SKM-1 treated with dmso at 0.1 percent for 144 hours (cell line): ENCODE measurements around the gene VARS2.
"Not testable (repeated sequence)": the region's sequence is repeated elsewhere in the genome, so short reads cannot be mapped to it uniquely, and the experiment has no call there.

Experiments used
- DNase-seq: peaks from one replicate; lab custom pipeline; 2025; ENCODE audit not compliant: unreplicated experiment; lab: John Stamatoyannopoulos, UW

VARS2 gene

DNA sequence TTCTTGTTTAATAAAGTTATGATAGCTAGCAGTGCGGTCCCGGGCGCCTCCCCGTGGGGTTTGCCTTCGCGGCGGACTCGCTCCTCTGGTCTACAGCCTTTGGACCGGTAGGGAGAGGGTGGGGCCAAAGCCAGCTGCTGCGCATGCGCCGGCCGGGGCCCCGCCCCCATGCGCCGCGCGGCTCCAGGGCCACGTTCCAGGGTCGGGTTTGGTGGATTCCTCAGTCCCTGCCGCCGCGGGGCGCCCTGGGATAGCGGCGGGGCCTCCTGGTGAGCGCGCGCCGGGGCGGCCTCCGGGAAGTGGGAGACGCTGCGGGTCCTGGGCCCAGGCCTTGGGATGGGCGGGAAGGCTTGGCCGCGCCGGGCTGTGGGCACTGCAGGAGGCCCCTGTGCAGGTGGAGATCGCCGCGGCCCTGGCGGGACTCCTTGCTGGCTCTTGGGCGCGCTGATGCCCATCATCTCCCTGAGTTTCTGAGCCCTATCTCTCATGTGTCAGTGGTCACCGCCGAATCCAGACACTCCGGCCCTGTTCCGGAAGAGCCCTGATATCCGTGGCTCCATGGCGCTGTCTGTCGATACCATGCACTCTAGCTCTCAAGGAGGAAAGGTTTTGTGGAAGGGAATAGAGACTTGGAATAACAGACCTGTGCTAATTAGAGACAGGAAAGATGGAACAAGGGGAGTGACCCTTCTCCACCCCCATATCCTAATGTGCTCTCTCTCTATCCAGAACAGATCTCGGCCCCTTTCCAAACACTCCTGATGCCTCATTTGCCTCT is at the start of gene VARS2:
Gene VARS2, plus strand, starts transcription at position 163 of the 778 bp plus-strand sequence. Its CDS starts 599 bp downstream, at position 762.
- DNase-seq, result peak; percentile 70

DNA sequence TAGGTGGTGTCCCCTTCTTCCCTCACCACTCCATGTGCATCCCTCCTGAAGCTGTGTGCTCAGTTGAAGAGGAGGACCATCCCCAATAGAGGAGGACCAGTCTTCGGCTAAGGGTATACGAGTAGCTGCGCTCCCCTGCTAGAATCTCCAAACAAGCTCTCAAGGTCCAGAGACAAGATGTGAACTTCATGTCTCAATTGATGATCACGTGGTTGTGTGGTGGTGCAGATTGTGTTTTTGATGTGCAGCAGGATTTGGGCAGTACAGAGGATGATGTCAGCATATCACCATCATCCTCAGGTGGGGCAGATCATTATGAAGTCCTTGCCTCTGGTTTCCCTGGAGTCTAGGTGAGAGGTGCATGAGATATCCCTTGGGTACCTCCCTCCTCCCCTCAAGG is 49.7 kb upstream of the VARS2 start:
- DNase-seq, result no peak

DNA sequence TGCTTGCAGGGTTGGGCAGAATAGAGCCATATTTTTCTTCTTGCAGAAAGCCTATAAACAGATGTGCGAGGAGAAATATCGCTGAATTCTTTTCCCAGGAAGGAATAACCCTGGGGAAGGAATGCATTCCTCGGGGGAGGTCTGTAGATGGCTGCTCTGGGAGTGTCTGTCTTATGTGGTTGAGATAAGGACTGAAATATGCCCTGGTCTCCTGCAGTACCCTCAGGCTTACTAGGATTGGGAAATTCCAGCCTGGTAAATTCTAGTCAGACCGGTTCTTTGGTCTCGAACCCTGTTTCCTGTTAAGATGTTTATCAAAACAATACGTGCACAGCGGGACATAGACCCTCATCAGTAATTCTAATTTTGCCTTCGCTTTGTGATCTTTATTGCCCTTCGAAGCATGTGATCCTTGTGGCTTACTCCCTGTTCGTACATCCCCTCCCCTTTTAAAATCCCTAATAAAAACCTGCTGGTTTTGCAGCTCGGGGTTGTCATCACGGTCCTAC is 44.7 kb upstream of the VARS2 start:
- not testable (repeated sequence) for DNase-seq

DNA sequence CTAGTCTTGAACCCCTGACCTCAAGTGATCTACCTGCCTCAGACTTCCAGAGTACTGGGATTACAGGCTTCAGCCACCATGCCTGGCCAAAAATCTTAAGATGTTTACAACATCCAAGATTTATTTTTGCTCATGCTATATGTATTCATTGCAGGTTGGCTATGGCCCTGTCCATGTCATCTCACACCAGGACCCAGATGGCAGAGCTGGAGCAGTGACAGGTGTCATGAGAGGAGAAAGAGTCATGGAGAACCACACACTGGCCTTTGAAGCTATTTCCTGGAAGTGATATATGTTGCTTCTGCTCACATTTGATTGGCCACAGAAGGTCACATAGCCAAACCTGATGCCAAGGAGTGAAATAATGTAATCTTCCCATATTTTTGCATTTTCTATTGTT is 43.5 kb upstream of the VARS2 start:
- no peak for DNase-seq

DNA sequence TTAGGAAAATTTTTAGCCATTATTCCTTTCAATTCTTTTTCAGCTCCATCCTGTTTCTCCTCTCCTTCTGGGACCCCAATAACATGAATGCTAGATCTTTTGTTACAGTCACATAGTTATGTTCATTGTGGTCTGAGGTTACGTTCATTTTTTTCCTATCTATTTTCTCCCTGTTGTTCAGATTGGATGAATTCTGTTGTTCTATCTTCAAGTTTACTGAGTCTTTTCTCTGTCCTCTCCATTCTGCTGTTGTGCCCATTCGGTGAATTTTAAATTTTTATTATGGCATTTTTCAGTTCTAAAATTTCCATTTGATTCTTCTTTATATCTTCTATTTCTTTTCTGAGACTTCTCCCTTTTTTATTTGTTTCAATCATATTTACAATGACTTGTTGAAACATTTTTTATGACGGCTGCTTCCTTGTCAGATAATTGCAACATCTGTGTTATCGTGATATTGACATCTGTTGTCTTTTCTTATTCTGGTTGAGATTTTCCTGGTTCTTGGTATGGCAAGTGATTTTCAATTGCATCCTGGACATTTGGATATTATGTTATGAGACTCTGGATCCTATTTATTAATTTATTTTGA is 42.4 kb upstream of the VARS2 start:
- DNase-seq, result no peak

DNA sequence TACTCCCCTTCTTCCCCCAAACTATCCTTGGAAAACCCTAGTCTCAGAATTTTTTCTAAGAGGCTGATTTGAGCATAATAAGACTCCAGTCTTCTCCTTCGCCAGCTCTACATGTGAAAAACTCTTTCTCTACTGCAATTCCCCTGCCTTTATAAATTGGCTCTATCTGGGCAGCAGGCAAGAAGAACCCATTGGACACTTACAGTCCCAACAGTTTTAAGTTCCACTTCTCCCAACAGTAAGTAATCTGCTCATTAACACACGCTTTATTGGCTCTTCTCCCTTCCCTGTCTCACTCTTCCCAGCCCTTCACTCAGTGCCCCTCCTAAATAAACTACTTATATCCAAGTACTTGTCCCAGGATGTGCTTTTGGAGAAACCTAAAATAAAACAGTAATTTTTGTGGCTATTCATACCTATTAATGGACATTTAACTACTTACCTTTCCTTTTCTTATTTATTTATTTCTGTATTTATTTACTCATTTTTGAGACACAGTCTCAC is 40.8 kb upstream of the VARS2 start:
- no peak for DNase-seq

DNA sequence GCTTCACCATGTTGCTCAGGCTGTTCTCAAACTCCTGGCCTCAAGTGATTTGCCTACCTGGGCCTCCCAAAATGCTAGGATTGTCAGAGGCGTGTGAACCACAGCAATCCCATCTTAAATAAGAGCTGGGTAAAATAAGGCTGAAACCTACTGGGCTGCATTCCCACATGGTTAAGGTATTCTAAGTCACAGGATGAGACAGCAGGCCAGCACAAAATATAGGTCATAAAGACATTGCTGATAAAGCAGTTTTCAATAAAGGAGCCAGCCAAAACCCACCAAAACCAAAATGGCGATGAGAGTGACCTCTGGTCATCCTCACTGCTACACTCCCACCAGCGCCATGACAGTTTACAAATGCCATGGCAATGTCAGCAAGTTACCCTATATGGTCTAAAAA is 40.2 kb upstream of the VARS2 start:
- DNase-seq, result not testable (repeated sequence)

DNA sequence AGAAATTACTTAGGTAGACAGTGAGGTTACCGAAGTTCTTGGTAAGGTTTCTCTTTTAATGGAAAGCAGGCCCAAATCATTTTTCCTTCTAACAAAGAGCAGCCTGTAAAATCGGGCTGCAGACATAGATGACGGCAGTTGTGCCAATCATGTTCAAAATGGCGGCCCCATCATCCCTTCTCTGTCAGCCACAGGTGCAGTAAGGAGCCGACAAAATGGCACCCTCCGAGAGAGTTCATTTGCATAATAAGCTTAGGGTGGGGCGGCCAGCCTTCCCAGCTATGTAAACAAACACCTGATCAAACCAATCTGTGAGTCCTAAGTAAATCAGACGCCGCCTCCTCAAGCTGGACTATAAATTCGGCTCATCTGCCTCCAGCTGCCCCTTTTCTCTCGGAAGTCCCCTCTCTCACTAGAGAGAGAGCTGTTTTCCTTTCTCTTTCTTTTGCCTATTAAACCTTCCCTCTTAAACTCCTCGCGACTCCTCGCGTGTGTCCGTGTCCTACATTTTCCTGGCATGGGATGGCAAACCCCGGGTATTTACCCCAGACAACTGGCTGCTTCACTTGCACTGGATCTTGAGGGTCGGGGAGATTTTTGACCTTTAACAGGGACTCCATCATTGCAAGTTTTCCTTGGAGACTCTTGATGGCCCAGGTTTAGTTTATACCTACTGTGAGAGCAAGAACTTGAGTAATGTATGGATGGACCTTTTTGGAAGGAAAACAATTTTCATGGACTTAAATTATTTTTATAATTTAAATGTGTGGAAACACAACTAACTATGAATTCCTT is 38.6 kb upstream of the VARS2 start:
- no peak for DNase-seq

DNA sequence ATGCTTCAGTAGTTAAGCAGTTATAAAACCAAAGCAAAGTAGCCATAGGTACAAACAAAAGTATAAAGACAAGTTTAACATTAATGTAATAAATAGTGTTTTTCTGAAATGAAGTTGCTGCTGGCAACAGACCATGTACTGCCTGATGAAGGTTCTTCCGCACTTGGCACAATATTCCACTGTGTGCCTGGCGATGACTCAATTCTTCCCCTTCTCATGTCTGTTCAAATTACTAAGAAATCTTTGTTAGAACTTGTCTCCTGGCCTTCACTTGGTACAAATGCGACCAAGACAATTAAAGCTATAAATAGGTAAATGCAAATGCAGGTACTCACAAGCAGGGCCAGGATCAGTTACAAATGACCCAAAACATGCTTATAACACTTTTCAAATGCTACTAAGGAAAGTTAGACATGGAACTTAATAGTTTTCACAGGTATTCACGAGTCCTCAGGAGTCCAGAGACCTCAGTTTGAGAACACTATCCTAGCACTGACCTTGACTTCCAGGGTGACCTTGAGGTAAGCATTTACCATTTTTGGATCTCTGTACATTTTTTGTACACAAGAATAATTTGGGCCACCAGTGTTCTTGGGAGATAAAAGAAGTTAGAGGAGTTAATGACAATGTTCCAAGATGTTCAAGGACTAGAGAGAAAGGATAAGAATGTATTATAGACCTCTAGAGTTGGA is 37.9 kb upstream of the VARS2 start:
- DNase-seq, result no peak

DNA sequence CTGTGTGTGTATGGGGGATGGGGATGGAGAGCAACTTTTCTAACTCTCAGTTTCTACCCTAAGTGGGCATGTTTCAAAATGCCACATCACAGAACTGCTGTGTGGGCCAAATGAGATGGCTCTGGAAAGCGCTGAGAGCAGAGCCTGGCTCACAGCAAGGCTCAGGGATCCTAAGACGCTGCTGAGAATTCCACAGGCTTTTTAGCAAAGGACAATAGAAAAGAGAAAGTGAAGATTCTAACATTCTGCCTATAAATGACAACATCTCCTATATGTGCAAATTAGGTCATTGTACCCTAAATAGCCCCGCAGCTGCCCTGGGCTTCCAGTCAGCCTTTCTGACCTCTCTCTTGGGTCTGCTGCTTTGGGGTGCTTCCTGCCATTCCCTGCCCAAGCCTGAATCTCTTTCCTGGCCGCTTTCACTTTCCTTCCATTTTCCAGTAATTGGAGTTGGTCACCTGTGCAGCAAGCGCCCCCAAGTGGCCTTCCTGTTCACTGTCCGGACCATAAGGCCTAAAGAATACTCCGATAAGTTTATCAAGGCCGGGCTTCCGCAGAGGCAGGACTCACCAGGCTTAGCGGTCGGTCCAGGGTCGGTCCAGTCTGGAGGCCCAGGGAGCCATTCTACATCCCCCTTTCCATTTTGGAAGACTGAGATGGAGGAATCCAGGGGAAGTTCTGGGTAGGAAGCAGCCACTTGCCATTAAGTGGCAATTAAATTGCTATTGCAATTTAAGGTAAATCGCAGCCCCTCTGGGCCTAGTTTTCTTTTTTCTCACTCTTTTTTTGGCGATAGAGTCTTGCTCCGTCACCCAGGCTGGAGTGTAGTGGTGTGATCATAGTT is 36.4 kb upstream of the VARS2 start:
- peak; percentile 39 for DNase-seq

DNA sequence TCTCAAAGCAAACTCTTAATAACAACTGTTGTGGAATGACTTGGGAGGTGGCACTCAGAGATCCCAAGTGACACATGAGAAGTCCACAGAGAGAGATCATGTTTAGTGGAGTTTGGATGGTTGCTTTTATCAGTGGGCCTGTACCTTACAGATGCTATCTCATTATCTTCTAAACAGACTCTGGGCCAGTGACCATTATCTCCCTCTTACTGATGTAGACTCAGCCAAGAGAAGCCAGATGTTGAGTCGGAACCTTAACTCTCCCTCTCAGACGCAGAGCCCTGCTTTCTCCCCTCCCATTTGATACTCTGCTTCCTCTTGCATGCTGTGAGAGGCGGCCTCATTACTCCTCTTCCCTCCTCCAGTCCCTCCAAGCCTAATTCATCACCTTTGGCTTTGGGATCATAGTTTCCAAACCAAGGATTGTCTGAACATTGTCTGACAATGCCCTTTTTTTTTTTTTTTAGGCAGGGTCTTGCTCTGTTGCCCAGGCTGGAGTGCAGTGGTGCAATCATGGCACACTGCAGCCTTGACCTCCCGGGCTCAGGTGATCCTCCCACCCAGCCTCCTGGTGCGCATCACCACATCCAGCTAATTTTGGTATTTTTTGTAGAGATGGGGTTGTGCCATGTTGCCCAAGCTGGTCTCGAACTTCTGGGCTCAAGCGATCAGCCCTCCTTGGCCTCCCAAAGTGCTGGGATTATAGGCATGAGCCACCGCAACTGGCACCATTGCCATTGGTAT is 34.2 kb upstream of the VARS2 start:
- DNase-seq, result no peak

DNA sequence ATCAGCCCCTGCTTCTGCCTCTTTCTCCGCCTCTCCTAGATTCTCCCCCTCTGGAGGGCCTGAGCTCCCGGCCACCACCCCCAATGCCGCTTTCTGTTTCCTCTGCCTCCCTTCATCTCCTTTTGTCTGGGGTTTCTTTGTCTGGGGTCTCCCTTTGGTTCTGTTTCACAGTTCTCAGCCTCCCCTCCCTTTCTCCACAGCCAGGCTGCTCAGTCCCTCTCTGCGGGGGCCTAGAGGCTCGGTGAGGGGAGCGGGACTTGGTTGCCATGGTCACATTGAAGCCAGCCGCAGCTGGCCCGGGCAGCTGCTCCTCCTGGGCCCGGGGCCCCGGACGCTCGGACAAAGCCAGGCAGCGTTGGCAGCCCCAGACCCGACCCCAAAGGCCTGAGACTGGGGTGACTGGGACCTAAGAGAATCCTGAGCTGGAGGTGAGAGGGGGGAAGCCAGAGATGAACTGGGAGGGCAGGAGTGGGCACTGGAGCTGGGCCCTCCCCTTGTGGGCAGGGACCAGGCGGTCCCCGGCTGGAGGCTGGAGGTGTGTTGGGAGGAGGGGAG is 33.3 kb upstream of the VARS2 start:
- DNase-seq, result no peak

DNA sequence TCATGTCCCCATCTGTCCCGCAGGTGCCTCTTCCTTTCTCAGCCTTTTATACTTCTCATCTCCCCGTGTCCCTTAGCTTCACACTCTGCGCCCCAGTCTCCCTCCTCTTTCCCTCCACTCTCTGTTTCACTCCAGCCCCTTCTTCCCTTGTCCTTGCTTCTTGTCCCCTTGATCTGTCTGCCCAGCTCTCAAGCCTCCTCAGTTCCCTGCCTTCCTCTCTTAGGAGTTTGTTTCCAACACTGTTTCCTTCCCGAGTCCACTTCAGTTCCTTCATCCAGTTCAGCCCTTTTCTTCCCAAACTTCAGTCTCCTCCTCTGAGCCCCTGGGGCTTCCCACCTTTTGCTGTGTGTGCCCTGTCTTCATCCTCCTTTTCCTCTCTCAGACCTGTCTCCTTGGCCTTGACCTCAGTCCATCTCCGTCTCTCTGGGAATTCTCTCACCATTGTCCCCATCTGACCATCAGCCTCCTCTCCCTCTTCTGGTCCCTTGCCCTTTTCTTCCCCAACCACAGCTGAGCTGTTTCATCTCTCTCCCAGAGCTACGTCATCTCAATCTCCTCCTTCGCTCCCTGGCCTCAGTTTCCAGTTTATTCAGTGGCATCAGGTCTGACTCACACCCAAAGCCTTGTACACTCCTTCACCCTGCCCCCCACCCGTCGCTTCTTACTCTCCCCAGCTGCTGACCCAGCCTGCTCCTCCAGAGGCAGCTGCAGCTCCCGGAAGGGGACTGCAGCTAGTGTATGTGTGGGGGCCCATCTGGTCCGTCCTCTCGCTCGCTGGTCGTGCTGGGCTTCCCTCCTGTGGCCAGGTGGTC is 32.4 kb upstream of the VARS2 start:
- DNase-seq, result no peak

DNA sequence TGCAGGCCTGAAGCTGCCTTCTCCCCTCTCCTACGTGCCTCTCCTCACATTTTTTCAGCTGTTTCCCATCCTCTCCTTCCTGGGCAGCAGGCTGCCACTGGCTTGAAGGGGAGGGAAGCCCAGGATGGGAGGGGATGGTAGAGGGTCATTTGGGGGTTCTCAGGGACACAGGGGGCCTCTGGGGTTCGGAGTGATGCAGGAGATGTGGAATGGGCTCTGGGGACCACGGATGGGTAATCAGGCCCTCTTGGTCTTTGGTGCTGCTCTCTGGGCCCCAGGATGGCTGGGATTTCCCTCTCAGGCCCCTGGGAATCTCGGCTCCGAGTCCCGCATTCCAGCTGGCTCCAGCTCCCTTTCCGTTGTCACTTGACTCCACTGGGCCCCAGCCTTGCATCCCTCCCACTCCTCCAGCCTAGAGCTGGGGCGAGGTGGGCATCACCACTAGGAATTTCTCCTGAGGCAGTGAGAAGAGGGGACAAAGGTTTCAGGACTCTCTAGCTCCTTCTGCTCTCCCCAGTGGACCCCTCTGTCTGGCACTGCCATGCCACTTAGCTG is 31.8 kb upstream of the VARS2 start:
- no peak for DNase-seq

DNA sequence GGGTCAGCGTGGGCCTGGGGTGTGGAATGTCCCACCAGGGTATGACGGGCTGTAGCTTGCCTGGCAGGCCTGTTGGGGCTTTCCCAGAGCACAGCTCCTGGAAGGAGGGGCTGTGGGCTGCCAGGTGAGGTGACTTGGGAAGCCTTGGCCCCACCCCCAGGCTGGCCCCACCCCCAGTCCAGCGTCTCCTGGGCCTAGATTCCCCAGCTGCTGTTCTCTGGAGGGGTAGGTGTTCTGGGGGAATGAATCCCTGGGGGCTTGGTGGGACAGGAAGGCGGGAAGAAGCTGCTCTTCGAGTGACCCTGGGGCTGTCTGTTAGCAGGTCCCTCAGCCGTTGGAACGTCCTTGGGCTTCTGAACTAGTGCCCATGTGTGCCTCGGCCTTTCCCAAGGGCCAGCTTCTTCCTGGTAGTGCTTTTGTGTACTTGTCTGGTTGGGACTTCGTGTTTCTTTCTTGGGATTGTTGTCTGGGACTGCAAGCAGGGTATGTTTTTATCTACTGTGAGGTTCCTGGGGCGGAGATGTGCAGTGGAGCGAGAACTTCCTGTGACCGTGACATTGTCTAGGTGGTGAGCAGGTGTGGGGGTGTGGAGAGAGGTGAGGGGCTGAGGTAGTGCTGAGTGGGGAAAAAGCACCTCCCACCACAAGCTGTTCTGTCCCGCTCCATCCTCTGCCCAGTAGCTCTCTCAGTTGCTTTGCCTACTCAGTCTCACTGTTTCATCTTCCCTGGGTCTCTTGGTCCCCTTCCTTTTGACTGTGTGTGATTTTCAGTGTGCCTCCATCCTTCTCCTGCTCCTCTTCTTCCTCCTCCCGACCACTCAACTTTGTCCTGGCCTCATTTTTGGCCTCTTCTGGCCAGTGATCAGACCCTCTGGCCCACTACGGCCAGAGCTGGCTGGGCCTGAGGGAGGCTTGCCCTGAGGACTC is 31.0 kb upstream of the VARS2 start:
- no peak for DNase-seq

DNA sequence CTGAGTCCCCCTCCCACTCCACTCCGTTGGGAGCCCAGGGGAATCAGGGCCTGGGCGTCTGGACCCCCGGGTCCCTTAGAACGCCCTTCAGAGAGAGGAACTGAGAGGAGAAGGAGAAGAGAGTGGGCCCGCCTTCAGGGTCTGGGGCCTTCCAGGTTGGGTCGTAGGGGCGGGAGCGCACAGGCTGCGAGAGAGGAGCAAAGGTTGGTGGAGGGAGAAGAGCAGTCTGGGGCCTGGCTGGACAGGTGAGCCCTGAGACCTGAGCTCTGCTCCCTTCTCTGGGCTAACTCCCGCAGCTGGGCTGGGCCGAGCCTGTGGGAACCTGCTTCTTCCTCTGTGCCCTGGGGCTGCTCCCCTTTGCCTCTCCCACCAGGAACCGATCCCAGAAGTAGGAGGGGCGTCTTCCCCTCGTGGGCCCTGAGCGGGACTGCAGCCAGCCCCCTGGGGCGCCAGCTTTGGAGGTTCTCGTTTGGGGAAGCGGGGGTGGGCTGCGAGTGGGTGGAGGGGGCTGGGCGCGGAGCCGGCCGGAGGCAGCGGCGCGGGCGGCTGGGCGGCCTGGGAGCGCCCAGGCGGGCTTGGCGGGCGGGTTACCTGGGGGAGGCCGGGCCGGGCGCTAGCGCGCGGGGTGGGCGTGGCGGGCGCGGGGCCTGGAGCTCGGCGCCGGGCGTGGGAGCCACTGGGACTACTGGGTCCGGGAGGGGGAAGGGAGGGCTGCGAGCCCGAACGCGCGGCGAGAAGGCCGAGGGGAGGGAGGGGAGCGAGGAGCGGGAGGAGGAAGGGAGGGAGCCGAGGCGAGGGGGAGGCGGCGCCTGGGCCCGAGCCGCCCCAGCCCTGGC is 30.1 kb upstream of the VARS2 start, which contains the start of gene DDR1:
Gene DDR1, plus strand, starts transcription at position 835 of the 836 bp plus-strand sequence. CDS start 4,211 bp downstream, outside the sequence.
- no peak for DNase-seq
